ENCODE measurements around the gene CSNK1E.
"Not testable (repeated sequence)": the region's sequence is repeated elsewhere in the genome, so short reads cannot be mapped to it uniquely, and the experiment has no call there.

CSNK1E gene

DNA sequence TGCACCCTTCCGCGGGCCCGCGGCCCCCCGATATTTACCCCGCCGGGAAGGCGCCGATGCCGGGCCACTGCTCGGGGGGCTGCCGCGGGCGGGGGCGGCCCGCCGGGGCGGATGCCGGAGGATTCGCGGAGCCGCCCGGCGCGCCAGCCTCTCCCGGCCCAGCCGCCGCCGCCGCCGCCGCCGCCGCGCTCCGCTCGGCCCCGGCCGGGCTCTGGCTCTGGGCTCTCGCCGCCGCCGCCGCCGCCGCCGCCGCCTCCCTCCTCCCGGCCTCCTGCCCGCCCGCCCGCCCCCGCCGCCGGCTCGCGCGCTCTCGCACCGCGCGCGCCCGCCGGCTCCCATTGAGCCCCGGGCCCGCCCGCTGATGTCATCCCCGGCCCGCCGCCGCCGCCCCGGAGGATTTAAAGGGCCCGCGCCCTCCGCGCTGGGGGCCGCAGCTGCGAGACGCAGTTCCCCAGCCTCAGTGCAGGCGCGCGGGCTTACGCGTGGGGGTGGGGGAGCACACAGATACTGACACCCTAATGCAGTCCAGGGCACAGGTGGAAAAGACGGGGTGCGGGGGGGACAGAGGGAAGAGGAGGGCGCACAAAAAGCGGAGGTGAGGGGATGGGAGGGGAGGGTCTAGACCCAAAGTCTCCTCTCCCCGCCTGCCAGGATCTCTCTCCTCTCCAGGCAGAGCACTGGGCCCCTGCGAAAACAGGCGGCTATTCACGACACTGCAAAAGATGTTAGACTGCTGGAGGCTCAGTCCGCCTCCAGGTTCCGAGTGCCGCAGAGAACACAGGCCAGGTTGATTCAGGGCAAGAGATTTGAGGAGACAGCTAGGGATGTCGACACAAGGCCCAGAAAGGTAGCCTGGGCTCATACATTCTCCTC, at the start of gene CSNK1E:
Gene CSNK1E, minus strand, starts transcription at position 312 of the 873 bp plus-strand sequence. CDS start 3,276 bp downstream, outside the sequence.
- DNase-seq = peak; percentile 77 to 81

DNA sequence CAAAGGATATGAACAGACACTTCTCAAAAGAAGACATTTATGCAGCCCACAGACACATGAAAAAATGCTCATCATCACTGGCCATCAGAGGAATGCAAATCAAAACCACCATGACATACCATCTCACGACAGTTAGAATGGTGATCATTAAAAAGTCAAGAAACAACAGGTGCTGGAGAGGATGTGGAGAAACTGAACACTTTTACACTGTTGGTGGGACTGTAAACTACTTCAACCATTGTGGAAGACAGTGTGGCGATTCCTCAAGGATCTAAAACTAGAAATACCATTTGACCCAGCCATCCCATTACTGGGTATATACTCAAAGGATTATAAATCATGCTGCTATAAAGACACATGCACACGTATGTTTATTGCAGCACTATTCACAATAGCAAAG, 48.6 kb upstream of the CSNK1E start:
- not testable (repeated sequence) for DNase-seq

DNA sequence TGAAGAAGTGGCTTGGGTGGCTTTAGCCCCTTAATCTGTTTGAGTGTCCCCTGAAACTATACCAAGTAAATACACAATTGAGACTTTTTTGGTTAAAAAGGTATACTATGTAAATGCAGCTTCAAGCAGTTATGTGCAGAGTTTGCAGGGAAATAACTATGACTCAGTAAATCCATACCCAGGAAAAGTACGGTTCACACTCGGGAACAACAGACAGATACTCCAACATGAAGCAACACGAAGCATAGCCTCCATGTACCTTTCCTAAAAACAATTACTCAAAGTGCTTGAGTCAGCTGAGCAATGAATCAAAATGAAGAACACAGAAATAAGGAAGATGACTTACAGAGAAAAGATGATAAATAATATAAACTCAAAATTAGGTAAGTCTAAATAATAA, 47.9 kb upstream of the CSNK1E start:
- not testable (repeated sequence) for DNase-seq

DNA sequence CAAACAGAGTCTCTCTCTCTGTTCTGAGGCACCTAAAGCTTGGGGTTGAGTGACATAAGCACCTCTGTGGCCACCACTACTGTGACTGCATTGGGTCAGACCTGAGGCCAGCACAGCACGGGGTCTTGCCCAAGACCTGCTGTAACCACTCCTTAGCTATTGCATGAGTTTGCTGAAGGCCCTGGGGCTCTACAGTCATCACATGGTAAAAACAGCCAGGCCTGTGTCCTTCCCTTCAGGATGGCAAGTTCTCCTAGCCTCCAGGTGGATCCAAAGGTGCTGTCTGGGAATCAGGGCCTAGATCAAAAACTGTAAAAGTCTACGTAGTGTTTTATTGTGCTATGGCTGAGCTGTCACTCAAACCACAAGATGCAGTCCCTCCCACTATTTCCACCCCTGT, 43.3 kb upstream of the CSNK1E start:
- not testable (repeated sequence) for DNase-seq

DNA sequence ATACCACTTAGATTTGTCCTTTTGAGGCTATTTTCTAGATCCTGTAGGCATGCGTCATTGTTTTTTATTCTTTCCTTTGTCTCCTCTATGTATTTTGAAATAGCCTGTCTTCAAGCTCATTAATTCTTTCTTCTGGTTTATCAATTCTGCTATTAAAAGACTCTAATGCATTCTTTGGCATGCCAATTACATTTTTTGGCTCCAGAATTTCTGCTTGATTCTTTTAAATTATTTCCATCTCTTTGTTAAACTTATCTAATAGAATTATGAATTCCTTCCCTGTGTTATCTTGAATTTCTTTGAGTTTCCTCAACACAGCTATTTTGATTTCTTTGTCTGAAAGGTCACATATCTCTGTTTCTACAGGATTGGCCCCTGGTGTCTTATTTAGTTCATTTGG, 42.6 kb upstream of the CSNK1E start:
- DNase-seq = not testable (repeated sequence)

DNA sequence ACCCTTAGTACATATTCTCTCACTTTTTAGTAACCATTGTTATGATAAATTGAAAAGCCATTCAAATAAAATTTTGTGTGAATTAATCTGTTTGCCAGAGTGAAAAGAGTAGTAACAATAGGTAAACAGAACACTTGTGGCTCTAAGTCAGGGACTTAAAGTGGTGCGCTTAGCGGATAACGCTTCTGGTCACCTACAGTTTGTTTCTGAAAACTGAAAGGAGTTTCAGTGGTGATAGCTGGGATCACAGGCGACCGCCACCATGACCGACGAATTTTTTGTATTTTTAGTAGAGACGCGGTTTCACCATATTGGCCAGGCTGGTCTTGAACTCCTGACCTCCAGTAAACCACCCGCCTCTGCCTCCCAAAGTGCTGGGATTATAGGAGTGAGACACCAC, 40.7 kb upstream of the CSNK1E start:
- DNase-seq = not testable (repeated sequence)

DNA sequence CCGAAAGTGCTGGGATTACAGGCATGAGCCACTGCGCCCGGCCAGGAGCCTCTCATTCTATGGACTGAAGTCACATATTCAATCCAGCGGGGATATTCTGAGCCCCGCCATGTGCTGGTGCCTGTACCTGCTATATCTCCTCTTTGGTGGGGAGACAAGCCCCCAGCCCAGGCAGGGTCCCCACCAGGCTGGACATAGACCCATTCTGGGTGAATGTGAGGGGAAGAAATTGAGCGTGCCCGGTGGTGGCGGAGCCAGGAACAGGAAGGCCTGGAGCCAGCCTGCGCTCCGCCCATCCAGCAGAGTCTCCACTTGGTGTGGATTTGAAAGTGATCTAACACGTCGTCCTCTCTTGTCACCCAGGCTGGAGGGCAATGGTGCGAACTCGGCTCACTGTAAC, 38.0 kb upstream of the CSNK1E start:
- no peak for DNase-seq

DNA sequence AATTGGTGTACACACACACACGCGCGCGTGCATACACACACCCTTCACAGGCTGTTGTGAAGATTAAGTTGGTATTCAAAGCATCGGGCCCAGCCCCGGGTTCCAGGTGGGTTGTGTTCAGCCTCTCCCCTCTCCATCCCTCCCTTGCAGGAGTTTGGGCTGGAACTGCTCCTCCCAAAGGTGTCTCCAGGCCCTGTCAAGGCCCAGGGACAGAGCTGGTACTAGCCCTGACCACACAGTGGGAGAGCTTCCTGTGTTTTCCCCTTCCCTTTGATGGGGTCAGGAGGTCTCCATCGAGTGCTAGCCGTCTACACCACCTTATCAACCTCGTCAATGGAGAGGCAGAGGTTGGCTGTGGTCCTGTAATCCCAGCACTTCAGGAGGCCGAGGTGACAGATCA, 36.5 kb upstream of the CSNK1E start:
- no peak for DNase-seq

DNA sequence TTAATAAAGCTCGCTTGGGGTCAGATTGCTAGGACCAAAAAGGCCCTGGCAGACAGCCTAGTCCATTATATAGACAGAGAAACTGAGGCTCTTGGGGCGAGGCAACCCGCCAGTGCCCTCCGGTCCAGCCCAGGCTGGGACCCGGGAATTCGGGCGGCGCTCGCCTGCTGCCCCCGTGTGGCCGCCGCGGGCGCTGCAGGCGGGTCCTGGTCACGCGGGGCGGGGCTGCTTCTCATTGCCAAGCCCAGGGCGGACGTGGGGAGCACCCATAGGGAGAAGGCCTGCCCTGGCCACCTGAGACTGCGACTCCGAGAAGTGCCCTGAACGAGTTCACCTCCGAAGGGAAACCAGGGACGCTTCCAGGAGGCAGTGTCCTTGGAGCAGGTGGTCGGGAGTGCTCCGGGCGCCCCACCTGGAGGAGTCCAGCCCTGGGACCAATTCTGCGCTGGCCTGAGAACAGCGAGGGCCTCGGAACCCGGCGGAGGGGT, 36.0 kb upstream of the CSNK1E start:
- peak; percentile 85 to 87 for DNase-seq

DNA sequence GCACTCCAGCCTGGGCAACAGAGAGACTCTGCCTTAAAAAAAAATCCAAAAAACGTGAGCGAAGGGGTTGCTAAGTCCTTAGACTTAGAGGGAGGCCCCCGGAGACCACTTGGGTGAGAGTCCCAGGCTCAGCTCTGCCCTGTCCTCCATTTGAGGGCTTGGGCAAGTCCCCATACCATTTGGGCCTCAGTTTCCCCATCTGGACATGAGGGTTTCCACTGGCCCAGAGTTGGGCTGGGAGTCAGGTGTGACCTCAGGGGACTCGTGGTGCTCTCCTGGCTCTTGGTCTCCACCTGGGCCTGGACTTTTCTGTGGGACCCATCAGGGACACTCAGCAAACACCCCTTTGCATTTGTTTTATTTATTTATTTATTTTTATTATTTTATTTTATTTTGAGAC, 35.2 kb upstream of the CSNK1E start:
- peak in 1 of 2 experiments; percentile 16 for DNase-seq

DNA sequence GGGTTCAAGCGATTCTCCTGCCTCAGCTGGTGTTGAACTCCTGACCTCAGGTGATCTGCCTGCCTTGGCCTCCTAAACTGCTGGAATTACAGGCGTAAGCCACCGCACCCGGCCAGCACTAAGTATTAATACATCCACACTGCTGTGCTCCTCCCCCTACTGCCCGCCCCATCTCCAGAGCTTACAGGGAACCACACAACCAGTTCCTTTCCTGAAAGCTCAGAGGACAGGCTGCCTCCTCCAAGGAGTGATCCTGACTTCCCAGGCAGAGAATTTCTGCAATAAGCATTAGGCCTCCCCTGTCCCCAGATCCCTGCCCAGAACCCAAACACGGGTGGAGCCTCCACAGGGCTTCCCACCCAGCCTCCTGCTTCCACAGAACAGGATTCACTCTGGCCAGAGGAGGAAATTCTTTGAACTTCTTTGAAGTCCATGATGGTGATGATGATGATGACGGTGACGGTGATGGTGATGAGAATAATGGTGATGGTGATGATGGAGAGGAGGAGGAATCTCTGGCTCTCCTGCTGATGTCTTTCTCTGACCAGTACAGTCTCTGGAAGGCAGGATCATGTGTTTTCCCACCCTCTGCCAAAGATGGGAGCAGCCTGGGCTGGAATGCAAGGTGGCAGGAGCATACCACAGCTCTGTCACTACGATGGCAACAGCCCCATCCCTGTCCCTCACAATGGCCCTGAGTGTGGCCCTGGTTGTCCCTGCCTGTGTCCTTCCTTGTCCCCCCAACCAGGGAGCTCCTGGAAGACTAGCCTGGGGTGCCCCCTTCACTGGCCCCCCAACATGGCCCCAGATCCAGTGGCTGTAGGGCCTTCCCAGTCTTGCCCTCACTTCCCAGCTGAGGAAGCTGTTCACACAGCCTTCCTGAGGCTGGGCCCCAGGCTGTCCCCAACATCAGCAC, 33.5 kb upstream of the CSNK1E start:
- peak in 1 of 2 experiments; percentile 15 for DNase-seq

DNA sequence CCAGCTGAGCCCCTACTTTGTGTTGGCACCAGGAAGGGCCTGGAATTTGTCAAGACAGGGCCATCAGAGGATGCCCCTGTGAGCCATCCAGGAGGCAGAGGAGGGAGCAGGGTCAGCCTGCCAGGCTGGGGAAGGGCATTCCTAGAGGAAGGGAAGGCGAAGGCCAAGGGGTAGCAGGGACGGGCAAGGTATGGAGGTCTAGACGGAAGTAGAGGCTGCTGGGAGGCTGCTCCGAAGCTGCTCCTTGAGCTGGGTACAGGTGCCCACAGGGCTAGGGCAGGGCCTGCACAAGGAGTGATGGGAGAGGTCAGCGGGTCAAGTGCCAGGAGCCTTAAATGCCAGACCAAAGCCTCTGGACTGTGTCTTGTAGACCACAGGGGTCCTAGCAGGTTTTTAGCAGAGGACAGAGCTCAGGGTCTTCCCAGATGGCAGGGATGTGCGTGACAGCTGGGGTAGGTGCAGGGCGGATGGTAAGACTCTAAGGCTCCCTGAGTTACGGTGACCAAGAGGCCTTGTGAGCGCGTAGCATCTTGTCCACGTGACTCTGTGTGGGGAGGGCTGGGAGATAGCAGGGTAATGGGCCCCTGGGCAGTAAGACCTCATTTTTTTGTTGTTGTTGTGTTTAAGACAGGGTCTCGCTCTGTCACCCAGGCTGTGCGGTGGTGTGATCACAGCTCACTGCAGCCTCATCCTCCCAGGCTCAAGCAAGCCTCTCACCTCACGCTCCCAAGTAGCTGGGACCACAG, 31.7 kb upstream of the CSNK1E start:
- peak; percentile 14 for DNase-seq

DNA sequence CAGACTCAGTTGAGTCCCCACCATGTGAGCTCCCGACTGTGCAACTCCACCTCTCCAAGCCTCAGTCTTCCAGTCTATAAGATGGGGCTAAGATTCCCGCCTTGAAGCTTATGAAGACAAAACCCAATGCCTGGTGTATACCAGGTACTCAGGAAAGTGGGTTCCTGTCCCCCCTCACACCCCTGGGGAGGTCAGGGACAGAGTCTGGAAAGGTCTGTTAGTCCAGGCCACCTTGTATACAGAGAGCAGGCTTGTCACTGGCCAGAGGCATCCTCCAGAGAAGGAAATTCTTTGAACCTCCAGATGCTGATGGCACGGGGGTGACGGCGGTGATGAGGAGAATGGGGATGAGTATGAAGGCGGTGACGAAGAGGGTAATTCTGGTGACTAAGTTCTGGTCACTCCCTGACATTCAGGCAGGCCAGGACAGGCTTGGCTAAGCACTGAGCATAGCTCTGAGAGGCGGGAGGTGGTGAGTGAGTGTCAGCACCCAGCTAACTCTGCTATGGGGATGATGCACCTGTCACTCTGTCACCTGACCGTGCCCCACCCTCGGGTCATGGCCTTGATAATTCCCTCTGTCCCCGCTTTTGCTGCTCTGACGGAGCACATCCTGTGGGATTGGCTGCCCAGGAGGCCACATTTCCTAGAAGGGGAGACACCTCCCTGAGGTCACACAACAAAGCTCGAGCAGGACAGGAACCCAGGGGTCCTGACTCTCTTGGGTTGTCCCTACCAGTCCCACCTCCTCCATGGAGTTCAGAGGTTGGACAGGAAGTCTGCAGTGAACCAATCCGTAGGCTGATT, 30.9 kb upstream of the CSNK1E start:
- peak; percentile 14 to 23 for DNase-seq

DNA sequence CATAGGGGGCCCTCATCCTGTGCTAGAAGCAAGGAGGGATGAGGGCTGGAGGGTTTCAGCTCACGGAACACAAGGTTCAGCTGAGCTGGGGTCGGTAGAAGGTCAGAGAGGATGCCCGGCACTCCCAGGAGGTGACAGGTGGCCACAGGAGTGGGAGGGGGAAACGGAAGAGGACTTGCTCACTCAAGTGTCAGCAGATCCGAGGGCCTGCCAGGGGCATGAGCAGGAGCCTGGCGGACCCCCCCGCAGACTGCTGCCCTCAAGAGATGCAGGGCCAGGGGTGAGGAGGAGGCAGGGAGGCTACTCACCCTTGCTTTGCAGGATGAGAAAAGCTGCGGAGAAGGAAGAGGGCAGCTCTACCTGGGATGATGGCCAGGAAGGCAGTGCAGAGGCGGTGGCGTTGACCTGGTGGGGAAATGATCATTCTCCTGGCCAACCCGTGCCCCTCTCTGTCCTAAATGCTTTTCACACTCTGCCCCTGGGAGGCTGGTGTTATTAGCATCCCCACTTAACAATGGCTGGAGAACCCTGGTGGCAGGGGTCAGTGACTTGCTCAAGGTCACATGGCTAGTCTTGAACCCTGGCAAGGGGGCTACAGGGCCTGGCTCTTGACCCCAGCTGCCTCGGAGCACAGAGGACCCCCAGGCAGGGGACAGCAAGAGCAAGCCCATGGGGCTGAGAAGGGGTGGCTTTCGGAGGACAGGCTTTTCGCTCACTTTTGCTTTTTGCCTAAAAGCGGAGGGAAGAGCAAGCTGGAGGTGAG, 30.1 kb upstream of the CSNK1E start:
- DNase-seq = peak; percentile 10 to 12

DNA sequence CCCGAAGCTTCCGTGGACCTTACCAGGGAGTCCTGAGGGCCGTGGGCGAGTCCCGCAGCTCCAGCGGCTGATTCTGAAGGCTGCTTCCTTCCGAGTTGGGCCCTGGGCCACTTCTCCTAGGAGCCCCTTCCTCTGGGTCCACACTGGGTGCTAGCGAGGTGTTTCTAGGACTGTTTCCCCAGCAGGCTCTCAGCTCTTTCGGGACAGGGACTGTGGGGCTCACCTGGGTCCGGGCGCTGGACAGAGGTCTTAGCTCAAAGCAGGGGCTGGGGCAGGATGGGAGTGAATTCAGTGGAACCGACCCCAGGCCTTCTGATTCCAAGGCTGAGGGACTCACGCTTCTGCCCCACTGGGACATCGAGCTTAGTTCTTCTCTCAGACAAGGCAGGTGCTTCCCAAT, 29.3 kb upstream of the CSNK1E start:
- peak; percentile 3 to 6 for DNase-seq

DNA sequence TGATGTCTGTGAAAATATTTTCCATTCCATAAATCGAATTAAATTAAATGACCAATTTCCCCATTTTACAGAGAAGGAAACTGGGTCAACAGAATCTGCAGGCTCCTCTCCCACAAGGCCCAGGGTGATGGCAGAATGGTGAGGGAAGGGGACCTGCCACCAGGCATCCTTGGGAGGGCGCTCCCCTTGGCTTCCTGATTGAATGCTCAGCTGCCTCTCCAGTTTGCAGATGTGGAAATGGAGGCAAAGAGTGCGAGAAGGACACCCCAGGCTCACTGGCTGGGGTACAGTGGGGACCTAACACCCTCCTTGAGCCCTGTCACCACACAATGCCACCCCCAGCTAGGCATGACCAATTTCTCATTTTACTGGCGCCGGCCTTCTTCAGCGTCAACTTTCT, 28.5 kb upstream of the CSNK1E start:
- peak; percentile 0 to 2 for DNase-seq

DNA sequence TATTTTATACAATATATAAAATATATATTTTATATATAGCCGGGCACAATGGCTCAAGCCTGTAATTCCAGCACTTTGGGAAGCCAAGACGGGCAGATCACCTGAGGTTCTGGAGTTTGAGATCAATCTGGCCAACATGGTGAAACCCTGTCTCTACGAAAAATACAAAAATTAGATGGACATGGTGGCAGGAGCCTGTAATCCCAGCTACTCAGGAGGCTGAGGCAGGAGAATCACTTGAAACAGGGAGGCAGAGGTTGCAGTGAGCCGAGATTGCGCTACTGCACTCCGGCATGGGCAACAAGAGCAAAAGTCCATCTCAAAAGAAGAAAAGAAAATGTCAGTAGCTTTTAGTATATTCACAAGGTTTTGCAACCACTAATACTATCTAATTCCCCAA, 22.7 kb upstream of the CSNK1E start:
- DNase-seq = not testable (repeated sequence)

DNA sequence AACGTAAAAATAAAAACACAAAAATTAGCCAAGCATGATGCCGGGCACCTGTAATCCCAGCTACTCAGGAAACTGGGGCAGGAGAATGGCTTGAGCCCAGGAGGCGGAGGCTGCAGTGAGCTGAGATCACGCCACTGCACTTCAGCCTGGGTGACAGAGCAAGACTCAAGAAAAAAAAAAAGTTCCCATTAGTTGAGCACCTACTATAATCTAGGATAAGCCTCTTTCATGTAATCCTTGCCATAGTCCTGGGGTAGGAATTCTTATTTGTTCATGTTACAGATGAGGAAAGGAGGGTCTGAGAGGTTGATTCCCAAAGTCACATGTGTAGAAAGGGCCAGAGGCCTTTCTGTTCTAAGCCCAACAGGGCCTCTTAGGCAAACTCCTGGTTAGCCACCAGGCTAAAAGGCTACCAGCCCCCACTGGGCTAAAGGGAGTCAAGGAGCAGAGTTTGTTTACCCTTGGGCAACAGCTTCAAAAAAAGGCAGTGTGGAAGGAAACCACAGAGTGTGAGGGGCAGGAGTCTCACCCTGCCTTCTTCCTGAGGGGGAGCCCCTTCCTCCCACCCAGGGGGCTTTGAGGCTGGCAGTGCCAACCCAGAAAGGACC, 21.6 kb upstream of the CSNK1E start:
- no peak for DNase-seq

DNA sequence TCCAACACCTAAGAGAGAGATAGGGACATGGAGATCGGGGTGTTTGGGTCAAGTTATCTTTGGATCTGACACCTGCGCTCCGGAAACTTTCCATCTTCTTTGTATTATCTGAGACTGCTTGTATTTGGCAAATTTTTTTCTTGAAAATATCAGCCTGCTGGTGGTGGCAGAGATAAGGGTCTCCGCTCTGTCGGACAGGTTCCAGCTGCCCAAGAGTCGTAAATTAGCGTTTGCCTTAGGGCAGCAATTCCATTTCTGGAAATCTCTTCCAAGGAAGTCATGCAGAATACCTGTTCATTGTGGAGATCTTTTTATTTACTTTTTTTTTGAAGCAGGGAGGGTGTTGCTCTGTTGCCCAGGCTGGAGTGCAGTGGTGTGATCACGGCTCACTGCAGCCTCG, 19.5 kb upstream of the CSNK1E start:
- DNase-seq = no peak

DNA sequence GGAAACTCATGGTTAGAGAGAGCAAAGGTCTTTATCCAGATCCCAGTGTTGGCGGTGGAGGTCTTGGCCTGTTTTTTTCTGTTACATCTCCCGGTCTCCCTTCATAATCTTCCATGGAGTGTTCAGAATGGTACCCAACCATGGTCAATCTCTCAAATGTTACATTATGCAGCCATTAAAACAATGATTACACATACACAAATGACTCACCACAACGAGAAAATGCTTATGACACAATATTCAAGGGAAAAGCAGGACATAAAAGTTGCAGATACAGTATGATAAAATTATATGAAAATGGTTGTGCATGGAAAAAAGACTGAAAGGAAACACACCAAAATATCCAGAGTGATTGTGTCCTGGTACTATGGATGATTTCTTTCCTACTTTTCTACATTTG, 17.8 kb upstream of the CSNK1E start:
- DNase-seq = no peak

DNA sequence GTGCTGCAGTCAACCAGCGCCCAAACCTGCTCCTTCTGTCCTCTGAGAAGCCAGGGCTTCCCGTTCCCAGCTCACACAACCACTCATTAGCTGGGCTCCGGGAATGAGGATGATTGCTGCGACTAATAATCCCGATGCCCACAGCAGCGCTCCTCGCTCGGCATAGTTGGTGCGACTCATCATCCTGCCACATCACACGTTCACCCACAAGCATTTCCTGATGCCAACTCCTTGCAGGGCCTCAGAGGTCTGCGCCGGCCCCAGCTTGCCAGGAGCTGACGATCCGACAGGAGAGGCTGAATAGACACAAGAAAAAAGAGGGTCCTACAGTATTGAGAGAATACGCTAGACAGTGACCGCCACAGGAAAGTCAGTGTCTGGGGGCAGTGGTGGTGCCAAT, 10.6 kb upstream of the CSNK1E start:
- no peak for DNase-seq

Measured in activated T-cell treated with anti-CD3 and anti-CD28 coated beads, Interleukin-2, amount 50 U/mL, for 48 hours (primary cell).